ENCODE data around the gene ARHGDIB.

ARHGDIB gene

GRCh38 chr12:14961466-14962152, at the start of gene ARHGDIB:
TSS of gene ARHGDIB (minus strand) at chr12:14961601. CDS start at chr12:14950712, 10,889 bp downstream.
- Histone ChIP-seq H3K4me3 (ENCODE audit: low read depth in 1 of 5, low read length in 5 of 5) (peak within 1 kb of the TSS; percentile 65 to 76 (median 74)), H3K9ac (ENCODE audit: low read length in 5 of 5) (peak within 1 kb of the TSS; percentile 40 to 71 (median 56)), H3K36me3 (ENCODE audit: control insufficient read depth in 5 of 5, insufficient read depth in 5 of 5, low read length in 5 of 5) (no peaks in the 10 kb centered on the region), H3K27ac (ENCODE audit: low read depth, low read length) (peak within 1 kb of the TSS; percentile 19), H3K4me1 (ENCODE audit: control insufficient read depth in 5 of 5, insufficient read depth in 5 of 5, low read length in 5 of 5) (peaks cover 2 to 53% (median 25%) of the 10 kb centered on the region in 5 donors), H3K9me3 (ENCODE audit: control insufficient read depth in 5 of 5, low read length in 5 of 5) (no peaks in the 10 kb centered on the region), H3K27me3 (ENCODE audit: control insufficient read depth in 5 of 5, insufficient read depth in 4 of 5, low read length in 5 of 5) (peaks cover 0 to 2% (median 0%) of the 10 kb centered on the region in 5 donors)

GRCh38 chr12:15011162-15011561, 49.8 kb upstream of the ARHGDIB start:
- no peak overlapping the region for H3K4me3 ChIP-seq (ENCODE audit: low read depth in 1 of 5, low read length in 5 of 5)
- H3K27ac ChIP-seq (ENCODE audit: low read depth, low read length): no peak overlapping the region
- H3K9me3 ChIP-seq (ENCODE audit: control insufficient read depth in 5 of 5, low read length in 5 of 5): no peaks in the 10 kb centered on the region
- no peaks in the 10 kb centered on the region for H3K36me3 ChIP-seq (ENCODE audit: control insufficient read depth in 5 of 5, insufficient read depth in 5 of 5, low read length in 5 of 5)
- no peaks in the 10 kb centered on the region for H3K27me3 ChIP-seq (ENCODE audit: control insufficient read depth in 5 of 5, insufficient read depth in 4 of 5, low read length in 5 of 5)
- no peak overlapping the region for H3K9ac ChIP-seq (ENCODE audit: low read length in 5 of 5)
- H3K4me1 ChIP-seq (ENCODE audit: control insufficient read depth in 5 of 5, insufficient read depth in 5 of 5, low read length in 5 of 5): no peaks in the 10 kb centered on the region

- Histone ChIP-seq H3K9me3 (ENCODE audit: control insufficient read depth in 5 of 5, low read length in 5 of 5) (no peaks in the 10 kb centered on the region), H3K27me3 (ENCODE audit: control insufficient read depth in 5 of 5, insufficient read depth in 4 of 5, low read length in 5 of 5) (no peaks in the 10 kb centered on the region), H3K27ac (ENCODE audit: low read depth, low read length) (no peak overlapping the region), H3K36me3 (ENCODE audit: control insufficient read depth in 5 of 5, insufficient read depth in 5 of 5, low read length in 5 of 5) (no peaks in the 10 kb centered on the region), H3K4me1 (ENCODE audit: control insufficient read depth in 5 of 5, insufficient read depth in 5 of 5, low read length in 5 of 5) (no peaks in the 10 kb centered on the region), H3K9ac (ENCODE audit: low read length in 5 of 5) (no peak overlapping the region), H3K4me3 (ENCODE audit: low read depth in 1 of 5, low read length in 5 of 5) (no peak overlapping the region)
Measured at GRCh38 chr12:15007551-15007950, 46.1 kb upstream of the ARHGDIB start.

DNA sequence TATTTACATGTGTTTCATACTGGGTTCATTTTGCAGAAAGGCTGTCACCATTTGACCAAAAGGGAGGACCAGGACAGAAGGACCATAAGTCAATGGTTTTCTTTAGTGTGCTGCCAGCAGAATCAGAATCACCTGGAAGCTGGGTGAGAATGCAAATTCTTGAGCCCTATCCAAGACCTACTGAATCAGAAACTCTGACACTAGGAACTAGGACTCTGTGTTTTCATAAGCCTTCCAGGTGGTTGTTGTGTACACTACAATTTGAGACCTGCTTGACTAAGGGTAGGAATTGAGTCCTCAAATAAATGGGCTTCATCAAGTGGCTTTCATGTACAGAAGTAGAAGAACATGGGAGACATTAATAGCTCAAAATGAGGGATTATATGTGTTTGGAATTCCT, 43.7 kb upstream of the ARHGDIB start:
- Histone ChIP-seq H3K4me1 (ENCODE audit: control insufficient read depth in 5 of 5, insufficient read depth in 5 of 5, low read length in 5 of 5) (peaks cover 0 to 15% (median 9%) of the 10 kb centered on the region in 5 donors), H3K4me3 (ENCODE audit: low read depth in 1 of 5, low read length in 5 of 5) (no peak overlapping the region), H3K9ac (ENCODE audit: low read length in 5 of 5) (no peak overlapping the region), H3K27me3 (ENCODE audit: control insufficient read depth in 5 of 5, insufficient read depth in 4 of 5, low read length in 5 of 5) (no peaks in the 10 kb centered on the region), H3K27ac (ENCODE audit: low read depth, low read length) (no peak overlapping the region), H3K9me3 (ENCODE audit: control insufficient read depth in 5 of 5, low read length in 5 of 5) (no peaks in the 10 kb centered on the region), H3K36me3 (ENCODE audit: control insufficient read depth in 5 of 5, insufficient read depth in 5 of 5, low read length in 5 of 5) (no peaks in the 10 kb centered on the region)

DNA sequence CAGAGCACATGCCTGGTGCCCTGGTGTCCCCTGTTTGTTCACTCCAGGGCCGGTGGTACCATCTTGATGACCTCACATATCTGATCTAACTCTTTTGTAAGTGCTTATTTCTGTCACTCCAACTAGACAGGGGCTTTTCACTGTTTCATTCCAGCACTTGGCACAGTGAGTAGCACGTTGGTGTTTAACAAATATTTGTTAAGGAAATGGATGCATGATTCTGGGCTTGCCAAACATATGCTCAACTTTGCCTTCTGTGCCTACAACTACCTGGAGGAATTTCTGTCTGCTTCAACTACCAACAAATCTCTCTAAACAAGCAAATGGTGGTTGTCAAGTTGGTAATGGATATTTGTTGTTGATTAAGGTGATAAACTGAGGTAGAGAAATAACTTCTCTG, 43.0 kb upstream of the ARHGDIB start:
- no peak overlapping the region for H3K4me3 ChIP-seq (ENCODE audit: low read depth in 1 of 5, low read length in 5 of 5)
- no peak overlapping the region for H3K9ac ChIP-seq (ENCODE audit: low read length in 5 of 5)
- H3K9me3 ChIP-seq (ENCODE audit: control insufficient read depth in 5 of 5, low read length in 5 of 5): no peaks in the 10 kb centered on the region
- no peaks in the 10 kb centered on the region for H3K27me3 ChIP-seq (ENCODE audit: control insufficient read depth in 5 of 5, insufficient read depth in 4 of 5, low read length in 5 of 5)
- peaks cover 0 to 21% (median 9%) of the 10 kb centered on the region in 5 donors for H3K4me1 ChIP-seq (ENCODE audit: control insufficient read depth in 5 of 5, insufficient read depth in 5 of 5, low read length in 5 of 5)
- H3K27ac ChIP-seq (ENCODE audit: low read depth, low read length): no peak overlapping the region
- H3K36me3 ChIP-seq (ENCODE audit: control insufficient read depth in 5 of 5, insufficient read depth in 5 of 5, low read length in 5 of 5): no peaks in the 10 kb centered on the region

- Histone ChIP-seq H3K9me3 (ENCODE audit: control insufficient read depth in 5 of 5, low read length in 5 of 5) (no peaks in the 10 kb centered on the region), H3K9ac (ENCODE audit: low read length in 5 of 5) (no peak overlapping the region), H3K27me3 (ENCODE audit: control insufficient read depth in 5 of 5, insufficient read depth in 4 of 5, low read length in 5 of 5) (no peaks in the 10 kb centered on the region), H3K27ac (ENCODE audit: low read depth, low read length) (peak overlapping the region; percentile 9), H3K4me1 (ENCODE audit: control insufficient read depth in 5 of 5, insufficient read depth in 5 of 5, low read length in 5 of 5) (peaks cover 0 to 22% (median 9%) of the 10 kb centered on the region in 5 donors), H3K36me3 (ENCODE audit: control insufficient read depth in 5 of 5, insufficient read depth in 5 of 5, low read length in 5 of 5) (no peaks in the 10 kb centered on the region), H3K4me3 (ENCODE audit: low read depth in 1 of 5, low read length in 5 of 5) (peak overlapping the region in 1 of 5 donors; percentile 12)
Measured at GRCh38 chr12:15001733-15002382, 40.5 kb upstream of the ARHGDIB start.

DNA sequence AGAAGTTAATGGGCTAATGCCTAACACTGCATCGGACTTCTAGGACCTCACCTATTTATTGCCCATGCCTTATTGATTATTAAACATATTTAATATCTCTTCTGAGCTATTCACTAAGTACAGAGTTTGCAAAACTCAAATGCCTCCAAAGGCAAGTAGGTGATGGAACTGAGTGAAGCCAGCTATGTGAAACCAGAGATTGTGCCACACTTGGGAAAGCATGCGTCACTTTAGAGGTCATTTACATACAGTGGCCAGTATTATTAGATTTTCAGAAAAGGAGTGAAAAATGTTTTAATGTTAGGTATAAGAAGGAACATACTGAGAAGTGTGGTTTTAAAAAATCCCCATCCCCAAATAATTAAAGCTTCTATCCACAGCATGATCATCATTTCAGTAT, 39.2 kb upstream of the ARHGDIB start:
- no peaks in the 10 kb centered on the region for H3K36me3 ChIP-seq (ENCODE audit: control insufficient read depth in 5 of 5, insufficient read depth in 5 of 5, low read length in 5 of 5)
- no peak overlapping the region for H3K4me3 ChIP-seq (ENCODE audit: low read depth in 1 of 5, low read length in 5 of 5)
- no peak overlapping the region for H3K9ac ChIP-seq (ENCODE audit: low read length in 5 of 5)
- H3K9me3 ChIP-seq (ENCODE audit: control insufficient read depth in 5 of 5, low read length in 5 of 5): no peaks in the 10 kb centered on the region
- no peaks in the 10 kb centered on the region for H3K27me3 ChIP-seq (ENCODE audit: control insufficient read depth in 5 of 5, insufficient read depth in 4 of 5, low read length in 5 of 5)
- no peak overlapping the region for H3K27ac ChIP-seq (ENCODE audit: low read depth, low read length)
- H3K4me1 ChIP-seq (ENCODE audit: control insufficient read depth in 5 of 5, insufficient read depth in 5 of 5, low read length in 5 of 5): peaks cover 0 to 22% (median 11%) of the 10 kb centered on the region in 5 donors

- Histone ChIP-seq H3K36me3 (ENCODE audit: control insufficient read depth in 5 of 5, insufficient read depth in 5 of 5, low read length in 5 of 5) (no peaks in the 10 kb centered on the region), H3K27ac (ENCODE audit: low read depth, low read length) (no peak overlapping the region), H3K9ac (ENCODE audit: low read length in 5 of 5) (no peak overlapping the region), H3K4me3 (ENCODE audit: low read depth in 1 of 5, low read length in 5 of 5) (no peak overlapping the region), H3K27me3 (ENCODE audit: control insufficient read depth in 5 of 5, insufficient read depth in 4 of 5, low read length in 5 of 5) (no peaks in the 10 kb centered on the region), H3K4me1 (ENCODE audit: control insufficient read depth in 5 of 5, insufficient read depth in 5 of 5, low read length in 5 of 5) (peaks cover 0 to 22% (median 12%) of the 10 kb centered on the region in 5 donors), H3K9me3 (ENCODE audit: control insufficient read depth in 5 of 5, low read length in 5 of 5) (no peaks in the 10 kb centered on the region)
Measured at GRCh38 chr12:14999695-15000365, 38.4 kb upstream of the ARHGDIB start.

- Histone ChIP-seq H3K27ac (ENCODE audit: low read depth, low read length) (no peak overlapping the region), H3K4me3 (ENCODE audit: low read depth in 1 of 5, low read length in 5 of 5) (no peak overlapping the region), H3K9me3 (ENCODE audit: control insufficient read depth in 5 of 5, low read length in 5 of 5) (no peaks in the 10 kb centered on the region)
Measured at GRCh38 chr12:14999021-14999694, 37.8 kb upstream of the ARHGDIB start.

More at GRCh38 chr12:14999021-14999694, 37.8 kb upstream of the ARHGDIB start:
- H3K9ac ChIP-seq (ENCODE audit: low read length in 5 of 5): no peak overlapping the region
- H3K27me3 ChIP-seq (ENCODE audit: control insufficient read depth in 5 of 5, insufficient read depth in 4 of 5, low read length in 5 of 5): no peaks in the 10 kb centered on the region
- H3K36me3 ChIP-seq (ENCODE audit: control insufficient read depth in 5 of 5, insufficient read depth in 5 of 5, low read length in 5 of 5): no peaks in the 10 kb centered on the region
- H3K4me1 ChIP-seq (ENCODE audit: control insufficient read depth in 5 of 5, insufficient read depth in 5 of 5, low read length in 5 of 5): peaks cover 0 to 22% (median 12%) of the 10 kb centered on the region in 5 donors
